Amniotic epithelial cell (primary cell): Measurements from ENCODE around the gene STC2.
"Not testable (repeated sequence)": the region's sequence is repeated elsewhere in the genome, so short reads cannot be mapped to it uniquely, and the experiment has no call there.

ENCODE experiments used
- DNase-seq: peaks from one replicate; pipeline ENCODE4 v3.0.0-alpha.2; 2010; ENCODE audit warnings: low read depth

STC2 gene, protein sequence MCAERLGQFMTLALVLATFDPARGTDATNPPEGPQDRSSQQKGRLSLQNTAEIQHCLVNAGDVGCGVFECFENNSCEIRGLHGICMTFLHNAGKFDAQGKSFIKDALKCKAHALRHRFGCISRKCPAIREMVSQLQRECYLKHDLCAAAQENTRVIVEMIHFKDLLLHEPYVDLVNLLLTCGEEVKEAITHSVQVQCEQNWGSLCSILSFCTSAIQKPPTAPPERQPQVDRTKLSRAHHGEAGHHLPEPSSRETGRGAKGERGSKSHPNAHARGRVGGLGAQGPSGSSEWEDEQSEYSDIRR

DNA sequence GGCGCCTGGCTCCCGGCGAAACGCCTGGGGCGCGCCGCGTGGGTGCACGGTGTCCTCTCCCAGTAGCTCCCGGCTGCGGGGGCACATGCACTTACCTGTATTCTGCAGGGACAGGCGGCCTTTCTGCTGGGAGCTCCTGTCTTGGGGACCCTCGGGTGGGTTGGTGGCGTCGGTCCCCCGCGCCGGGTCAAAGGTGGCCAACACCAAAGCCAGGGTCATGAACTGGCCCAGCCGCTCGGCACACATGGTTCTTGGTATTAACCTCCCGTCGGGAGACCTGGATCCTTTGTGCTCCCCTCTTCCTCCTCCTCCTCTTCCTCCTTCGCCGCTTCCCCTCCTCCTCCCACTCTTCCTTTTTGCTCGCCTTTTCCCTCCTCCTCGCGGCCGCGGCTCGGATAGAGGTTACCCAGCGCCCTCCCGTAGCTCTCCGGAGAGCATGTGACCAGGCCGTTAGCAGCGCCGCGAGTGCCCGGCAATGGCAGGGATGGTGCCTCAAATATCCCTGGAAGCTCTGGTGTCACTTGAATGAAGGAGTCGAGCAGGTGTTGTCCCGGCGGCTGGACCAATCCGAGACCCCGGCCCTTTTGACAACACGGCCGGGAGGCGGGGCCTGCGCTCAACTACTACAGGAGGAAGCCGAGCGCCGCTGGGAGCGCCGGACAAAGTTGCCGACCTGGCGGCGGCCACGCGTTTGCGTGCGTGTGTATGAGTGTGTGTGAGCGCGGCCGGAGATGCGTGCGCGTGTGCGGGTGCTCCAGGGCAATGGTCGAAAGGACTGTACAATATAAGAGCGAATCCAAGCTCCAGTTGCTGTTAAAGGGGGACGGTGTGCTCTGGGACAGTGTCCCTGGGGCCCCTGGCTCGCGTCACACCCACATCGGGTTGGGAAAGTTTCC lies at the start of gene STC2:
STC2 (minus strand) TSS at position 467 of the 896 bp plus-strand sequence; CDS start at position 246, 221 bp downstream.
- peak; percentile 45 for DNase-seq

DNA sequence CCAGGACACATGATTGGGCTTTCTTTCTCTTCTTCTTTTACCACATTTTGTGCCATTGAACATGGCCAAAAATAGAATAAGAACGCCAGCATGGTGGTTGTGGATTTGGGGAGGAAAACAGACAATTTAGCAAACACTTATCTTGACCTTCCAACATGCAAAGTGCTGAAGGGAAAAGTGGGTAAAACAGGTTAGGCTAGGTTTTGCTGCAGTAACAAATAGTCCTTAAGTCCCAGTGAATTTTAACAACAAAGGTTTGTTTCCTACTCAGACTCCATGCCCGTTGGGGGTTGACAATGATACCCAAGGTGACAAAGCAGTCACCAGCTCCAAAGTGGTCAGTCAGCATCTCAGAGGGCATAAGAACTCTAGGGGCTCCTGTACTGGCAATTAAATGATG lies 43.2 kb upstream of the STC2 start:
- no peak for DNase-seq

DNA sequence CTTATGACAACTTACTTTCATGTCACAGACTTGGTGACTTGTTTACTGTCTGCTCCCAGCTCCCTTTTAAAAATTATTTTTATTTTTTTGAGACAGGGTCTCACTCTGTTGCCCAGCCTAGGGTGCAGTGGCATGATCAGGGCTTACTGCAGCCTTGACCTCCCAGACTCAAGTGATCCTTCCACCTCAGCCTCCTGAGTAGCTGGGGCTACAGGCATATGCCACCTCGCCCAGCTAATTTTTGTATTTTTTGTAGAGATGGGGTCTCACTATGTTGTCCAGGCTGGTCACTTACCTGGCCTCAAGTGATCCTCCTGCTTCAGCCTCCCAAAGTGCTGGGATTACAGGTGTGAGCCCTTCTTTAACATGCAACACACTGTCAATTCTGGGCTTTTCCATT lies 35.2 kb upstream of the STC2 start:
- DNase-seq: not testable (repeated sequence)

GRCh38 chr5:173355561-173355960 lies 27.3 kb upstream of the STC2 start:
- DNase-seq: no peak

DNA sequence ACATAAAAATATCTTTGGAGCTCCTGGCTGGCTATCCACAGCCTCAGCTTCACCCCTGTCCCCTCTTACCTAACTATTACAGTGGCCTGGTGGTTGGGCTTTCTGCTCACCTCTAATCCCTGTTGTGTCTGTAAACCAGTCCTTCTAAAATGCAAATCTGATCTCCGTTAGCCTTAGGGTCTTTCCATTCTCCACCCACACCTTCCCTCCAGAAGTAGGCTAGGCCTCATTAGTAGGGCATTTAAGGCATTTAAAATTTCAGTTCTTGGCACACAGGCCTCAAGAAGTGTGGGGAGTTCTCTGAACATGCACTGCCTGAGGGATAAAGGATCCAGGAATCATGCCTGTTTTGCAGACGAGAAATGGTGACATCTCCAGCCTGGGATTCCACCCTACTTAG lies 26.4 kb upstream of the STC2 start:
- no peak for DNase-seq

DNA sequence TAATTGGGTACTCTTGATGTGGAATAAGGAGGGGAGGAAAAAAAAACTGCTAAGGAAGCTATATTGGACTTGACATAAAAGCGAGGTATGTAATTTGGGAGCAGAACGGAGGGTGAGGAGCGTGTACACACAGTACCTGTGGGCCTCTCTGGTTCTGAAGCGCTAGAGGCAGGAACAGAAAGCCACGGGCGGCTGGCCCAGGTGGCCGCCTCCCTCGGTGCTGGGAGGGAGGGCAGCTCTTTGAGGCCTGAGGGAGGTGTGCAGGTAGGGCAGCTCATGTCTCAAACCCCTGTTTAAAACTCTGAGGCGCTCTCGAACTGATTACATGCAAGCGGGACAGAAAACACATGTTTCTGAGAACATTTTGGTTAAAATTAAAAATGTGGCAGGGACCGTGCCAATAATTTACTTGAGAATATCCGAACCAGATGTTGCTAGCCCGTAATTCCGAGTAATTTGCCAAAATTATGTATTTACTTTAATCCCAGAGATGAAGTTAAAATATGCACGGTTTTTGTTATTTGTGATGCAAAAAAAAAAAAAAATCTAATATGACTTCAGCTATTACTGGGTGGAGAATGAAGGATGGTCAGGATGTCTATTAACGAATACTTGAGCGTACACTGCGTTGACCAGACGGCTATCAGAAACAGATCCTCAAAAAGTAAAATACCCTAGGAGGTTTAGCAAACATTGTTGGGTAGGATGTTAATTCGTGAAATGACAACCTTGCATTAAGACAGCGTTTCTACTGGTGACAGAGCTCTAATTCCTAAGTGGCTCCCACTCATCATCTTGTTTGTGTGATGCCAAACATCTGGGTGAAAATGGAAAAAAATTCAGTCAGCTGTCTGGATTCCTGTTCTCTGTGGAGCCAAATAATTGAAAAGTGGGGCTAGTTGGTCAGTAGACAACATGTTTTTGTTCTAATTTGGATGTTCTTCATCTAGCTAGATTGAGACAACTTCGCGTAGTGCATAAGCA lies 24.4 kb upstream of the STC2 start:
- DNase-seq: no peak

- no peak for DNase-seq
Measured at GRCh38 chr5:173342813-173343755, 14.9 kb upstream of the STC2 start.

DNA sequence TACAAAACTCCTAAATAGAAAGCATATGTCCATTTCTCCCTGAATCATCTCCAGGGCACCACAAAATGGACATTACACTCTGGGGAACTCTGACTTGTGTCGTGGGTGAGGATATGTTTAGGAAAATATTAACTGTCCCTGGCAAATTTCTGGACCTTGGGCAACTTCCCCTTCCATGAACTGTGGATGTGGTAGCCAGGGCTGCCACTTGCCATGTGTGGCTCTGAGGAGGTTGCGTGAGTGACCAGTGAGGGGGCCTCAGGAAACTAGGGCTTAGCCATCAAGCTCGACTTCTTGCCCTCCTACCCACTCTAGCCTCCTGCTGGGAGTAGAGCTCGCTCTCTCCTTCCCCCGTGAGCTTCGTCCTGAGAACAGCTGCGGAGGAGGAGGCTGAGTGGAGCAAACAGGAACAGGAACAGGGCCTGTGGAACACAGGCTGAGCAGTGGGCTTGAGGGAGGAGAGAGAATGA lies 13.8 kb upstream of the STC2 start:
- DNase-seq: no peak

- DNase-seq: no peak
Measured at GRCh38 chr5:173340984-173341383, 12.8 kb upstream of the STC2 start.

GRCh38 chr5:173340451-173340850 lies 12.2 kb upstream of the STC2 start:
- DNase-seq: no peak

GRCh38 chr5:173339286-173339685 lies 11.1 kb upstream of the STC2 start:
- DNase-seq: no peak

DNA sequence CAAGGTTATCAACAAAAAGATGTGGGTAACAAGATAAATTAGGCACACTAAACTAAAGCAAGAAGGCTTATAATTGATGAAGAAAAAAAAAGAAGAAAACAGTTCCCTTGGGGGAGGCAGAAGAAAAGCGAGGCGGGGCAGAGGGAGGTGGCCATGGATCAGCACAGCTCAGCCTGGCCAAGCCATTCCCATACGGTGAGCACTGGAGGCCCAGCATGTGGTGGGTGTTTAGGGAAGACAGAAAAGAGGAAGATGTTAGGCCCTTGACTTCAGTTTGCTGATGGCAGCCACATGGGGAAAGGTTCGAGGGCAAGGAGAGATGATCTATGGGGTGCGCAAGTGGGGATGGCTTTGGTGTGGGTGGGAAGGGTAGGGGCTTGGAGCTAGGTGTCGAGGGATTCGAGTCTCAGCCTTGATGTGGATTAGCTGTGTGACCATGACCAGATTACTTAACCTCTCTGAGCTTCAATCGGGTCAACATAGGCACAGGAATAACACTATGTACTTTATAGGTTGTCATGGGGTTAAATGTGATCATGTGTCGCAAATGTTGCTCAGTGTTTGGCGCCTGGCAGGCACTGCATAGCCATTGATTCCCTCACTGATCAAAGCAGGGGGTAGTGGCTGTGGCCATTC lies 10.3 kb upstream of the STC2 start:
- no peak for DNase-seq

DNA sequence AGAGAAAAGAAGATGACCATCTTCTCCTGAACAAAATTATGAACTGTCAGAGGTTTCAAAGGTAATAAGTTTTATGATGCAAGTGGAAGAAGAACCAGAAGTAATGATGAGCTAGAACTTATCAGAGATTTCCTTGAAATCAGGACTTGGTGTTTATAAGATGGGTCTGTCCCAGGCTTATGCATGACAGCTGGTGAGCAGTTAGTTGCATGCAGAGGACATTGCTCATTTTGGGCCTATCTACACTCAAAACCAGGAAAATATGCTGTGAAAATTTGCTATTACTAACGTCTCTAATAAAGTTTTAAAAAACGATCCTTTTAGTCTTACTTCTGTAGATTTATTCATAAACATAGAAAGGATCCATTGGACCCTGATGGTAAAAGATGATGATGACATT lies 6.6 kb upstream of the STC2 start:
- peak; percentile 62 for DNase-seq

- DNase-seq: peak; percentile 89
Measured at GRCh38 chr5:173333925-173334661, 5.9 kb upstream of the STC2 start.

DNA sequence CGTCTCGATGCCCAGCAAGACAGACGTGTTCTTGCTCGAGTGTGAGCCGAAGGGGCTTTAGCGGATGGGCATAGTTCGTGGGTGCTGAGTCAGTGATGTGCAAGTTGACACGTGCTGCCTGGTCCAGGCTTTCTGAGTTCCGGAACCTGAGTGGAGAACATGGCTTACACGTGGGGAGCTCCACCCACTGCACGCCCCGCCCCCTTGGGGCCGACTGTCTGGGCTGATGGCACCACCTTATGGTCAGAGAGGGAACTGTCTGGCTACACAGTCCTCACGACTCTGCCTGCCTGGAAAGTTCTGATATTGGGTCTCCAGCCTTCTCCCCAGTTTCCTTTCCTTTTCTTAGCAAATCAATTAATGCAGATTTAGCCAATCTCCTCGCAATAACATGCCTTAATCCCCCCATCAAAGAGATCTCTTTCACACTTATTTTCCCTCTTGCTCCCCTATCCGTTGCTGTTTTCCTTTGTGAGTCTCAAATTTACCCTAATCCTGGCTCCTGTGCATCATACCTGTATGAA lies 3.8 kb upstream of the STC2 start:
- DNase-seq: peak; percentile 93

DNA sequence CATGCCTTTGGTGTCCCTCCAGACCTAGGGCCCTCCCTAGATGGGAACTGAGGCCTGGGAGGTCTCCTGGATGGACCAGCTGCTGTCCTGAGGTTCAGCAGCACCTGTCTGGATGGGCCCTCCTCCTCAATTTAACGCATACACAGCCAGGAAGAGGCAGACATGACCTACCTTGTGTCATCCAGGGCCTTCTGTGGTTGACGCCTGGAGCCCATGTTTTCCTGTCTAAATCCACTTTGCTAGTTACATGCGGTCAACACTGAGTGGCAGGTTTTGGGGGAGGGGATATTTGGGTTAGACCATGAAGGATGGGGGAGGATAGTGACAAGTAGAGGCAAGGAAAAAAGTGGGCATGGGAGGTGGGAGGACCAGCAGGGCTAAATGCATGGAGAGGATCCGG lies 3.1 kb upstream of the STC2 start:
- DNase-seq: no peak

GRCh38 chr5:173330338-173331206 lies 2.4 kb upstream of the STC2 start:
- DNase-seq: no peak
